Ectodermal cell (in vitro differentiated cells): Measurements from ENCODE around the gene CSF3.

Source experiments
- H3K27ac ChIP-seq: 2 replicates; pipeline ENCODE4 v1.7.0; 2013; ENCODE audit warnings: mild to moderate bottlenecking, low read depth, low read length; ENCODE audit not compliant: insufficient read depth, poor library complexity, severe bottlenecking
- H3K27me3 ChIP-seq: 2 replicates; pipeline ENCODE4 v1.7.0; 2013; ENCODE audit warnings: mild to moderate bottlenecking, low read length; ENCODE audit not compliant: insufficient read depth, control insufficient read depth, poor library complexity, severe bottlenecking
- H3K36me3 ChIP-seq: one replicate; pipeline ENCODE4 v1.7.0; 2013; ENCODE audit warnings: low read length; ENCODE audit not compliant: control insufficient read depth, insufficient read depth
- H3K4me1 ChIP-seq: one replicate; pipeline ENCODE4 v1.7.0; 2013; ENCODE audit warnings: low read length; ENCODE audit not compliant: control insufficient read depth, insufficient read depth
- H3K4me3 ChIP-seq: 2 replicates; pipeline ENCODE4 v1.7.0; 2013; ENCODE audit warnings: low read depth, low read length, control low read depth; ENCODE audit not compliant: insufficient read depth
- H3K9me3 ChIP-seq: 2 replicates; pipeline ENCODE4 v1.7.0; 2013; ENCODE audit warnings: mild to moderate bottlenecking, low read length, moderate library complexity; ENCODE audit not compliant: control insufficient read depth
- WGBS, 2 experiments: methylation state at CpG; one replicate each; pipeline ENCODE4 v1.1.7; 2013; ENCODE audit warnings: missing lambda C conversion rate in 2 of 2; 5-methylcytosine and 5-hydroxymethylcytosine counted together

Gene CSF3

DNA sequence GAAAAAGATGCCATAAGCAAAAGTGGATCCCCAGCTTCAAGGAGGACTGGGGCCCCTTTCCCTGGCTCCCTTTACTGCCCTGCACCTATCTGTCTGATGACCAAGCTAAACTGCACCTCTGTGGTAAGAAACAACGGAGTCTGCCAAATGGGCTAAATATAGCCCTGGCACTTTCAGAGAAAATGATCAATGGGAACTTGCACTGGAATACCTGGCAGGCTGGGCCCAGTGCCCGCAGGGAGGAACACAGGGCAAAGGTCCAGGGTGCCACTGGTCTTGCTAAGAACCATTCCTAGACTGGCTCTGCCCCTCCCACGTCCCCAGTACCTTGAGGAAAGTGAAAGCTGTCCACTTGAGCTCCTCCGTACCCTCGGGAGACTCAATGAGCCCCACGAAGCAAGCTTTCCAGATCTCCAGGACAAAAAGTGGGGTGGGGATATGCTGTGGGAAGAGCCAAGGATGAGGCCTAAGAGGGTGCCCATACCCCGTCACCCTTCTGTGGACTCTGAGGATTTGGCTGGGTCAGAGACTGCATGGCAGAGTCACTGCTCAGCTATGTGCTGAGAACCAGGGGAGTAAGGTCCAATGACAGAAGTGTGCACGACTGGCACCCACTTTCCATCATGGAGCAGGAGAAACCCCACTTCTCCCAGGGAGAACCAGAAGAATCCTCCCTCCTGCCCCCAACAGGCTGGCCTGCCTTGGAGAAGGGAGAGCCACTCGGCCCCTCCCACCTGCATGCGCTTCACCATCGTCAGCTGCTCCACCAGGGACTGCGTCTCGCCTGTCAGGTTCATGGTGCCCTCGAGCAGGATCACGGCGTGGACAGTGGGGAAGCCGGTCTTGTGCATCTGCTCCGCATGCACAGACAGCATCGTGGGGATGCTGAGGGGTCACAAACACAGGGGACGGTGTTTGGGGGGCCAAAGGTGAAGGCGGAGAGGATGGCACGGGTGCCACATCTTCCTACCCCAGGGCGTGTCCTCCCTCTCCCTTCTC is 17.4 kb downstream of the CSF3 start:
- WGBS, 2 experiments = 95 to 96% methylated on average over 23 of the region's 23 CpGs
- H3K4me3 ChIP-seq = no peak overlapping the region

DNA sequence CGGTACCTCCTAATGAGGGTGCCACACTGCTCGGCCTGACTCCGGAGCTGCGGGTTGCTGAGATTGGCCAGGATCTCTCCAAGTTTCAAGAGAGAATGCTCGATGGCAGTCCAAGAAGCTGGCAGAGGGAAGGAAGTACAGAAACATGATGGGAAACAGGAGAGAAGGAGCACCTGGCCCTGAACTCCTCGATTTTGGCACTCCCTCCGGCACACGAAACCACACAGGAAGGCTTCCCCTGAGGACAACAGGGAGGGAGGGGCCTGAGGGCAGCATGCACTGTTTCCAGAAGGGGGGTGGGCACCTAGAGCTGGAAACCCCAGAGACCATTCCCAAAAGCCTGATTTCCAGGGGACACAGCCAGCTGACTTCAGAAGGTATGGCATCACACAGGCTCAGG is 18.1 kb downstream of the CSF3 start:
- Histone ChIP-seq H3K27ac (no peak overlapping the region), H3K27me3 (no peaks in the 10 kb centered on the region), H3K9me3 (no peaks in the 10 kb centered on the region), H3K36me3 (peaks cover 44% of the 10 kb centered on the region), H3K4me1 (peaks cover 4% of the 10 kb centered on the region), H3K4me3 (no peak overlapping the region)
- 95 to 96% methylated on average over 8 of the region's 8 CpGs for WGBS, 2 experiments

More for the DNA sequence above, 17.4 kb downstream of the CSF3 start:
- H3K9me3 ChIP-seq = no peaks in the 10 kb centered on the region
- H3K36me3 ChIP-seq = peaks cover 45% of the 10 kb centered on the region
- H3K27ac ChIP-seq = no peak overlapping the region
- H3K27me3 ChIP-seq = no peaks in the 10 kb centered on the region
- peaks cover 4% of the 10 kb centered on the region for H3K4me1 ChIP-seq

GRCh38 chr17:40034426-40035161 is 19.4 kb downstream of the CSF3 start:
- no peak overlapping the region for H3K27ac ChIP-seq
- no peaks in the 10 kb centered on the region for H3K9me3 ChIP-seq
- 72 to 74% methylated on average over 8 of the region's 8 CpGs for WGBS, 2 experiments
- no peaks in the 10 kb centered on the region for H3K27me3 ChIP-seq
- H3K4me3 ChIP-seq = no peak overlapping the region
- H3K4me1 ChIP-seq = peaks cover 4% of the 10 kb centered on the region
- H3K36me3 ChIP-seq = peaks cover 32% of the 10 kb centered on the region

DNA sequence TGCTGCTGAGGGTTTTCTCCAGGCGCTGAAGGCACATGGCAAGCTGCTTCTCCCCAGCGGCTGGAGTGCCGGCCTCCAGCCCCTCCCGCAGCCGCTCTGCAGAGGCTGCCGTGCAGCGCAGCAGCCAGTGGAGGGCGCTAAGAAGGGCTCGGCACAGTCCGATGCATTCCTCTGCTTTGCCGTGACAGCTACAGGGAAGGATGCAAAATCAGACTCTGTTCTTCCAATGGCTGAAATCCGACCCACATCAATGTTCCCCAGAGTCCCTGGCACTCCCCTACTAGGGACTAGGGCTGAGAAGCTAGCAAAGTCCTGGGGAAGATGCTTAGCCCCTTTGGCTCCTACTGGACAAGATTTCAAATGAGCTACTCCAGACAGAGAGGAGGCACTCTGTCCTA is 19.9 kb downstream of the CSF3 start:
- WGBS, 2 experiments = 8 to 10% methylated on average over 12 of the region's 12 CpGs
- no peaks in the 10 kb centered on the region for H3K27me3 ChIP-seq

DNA sequence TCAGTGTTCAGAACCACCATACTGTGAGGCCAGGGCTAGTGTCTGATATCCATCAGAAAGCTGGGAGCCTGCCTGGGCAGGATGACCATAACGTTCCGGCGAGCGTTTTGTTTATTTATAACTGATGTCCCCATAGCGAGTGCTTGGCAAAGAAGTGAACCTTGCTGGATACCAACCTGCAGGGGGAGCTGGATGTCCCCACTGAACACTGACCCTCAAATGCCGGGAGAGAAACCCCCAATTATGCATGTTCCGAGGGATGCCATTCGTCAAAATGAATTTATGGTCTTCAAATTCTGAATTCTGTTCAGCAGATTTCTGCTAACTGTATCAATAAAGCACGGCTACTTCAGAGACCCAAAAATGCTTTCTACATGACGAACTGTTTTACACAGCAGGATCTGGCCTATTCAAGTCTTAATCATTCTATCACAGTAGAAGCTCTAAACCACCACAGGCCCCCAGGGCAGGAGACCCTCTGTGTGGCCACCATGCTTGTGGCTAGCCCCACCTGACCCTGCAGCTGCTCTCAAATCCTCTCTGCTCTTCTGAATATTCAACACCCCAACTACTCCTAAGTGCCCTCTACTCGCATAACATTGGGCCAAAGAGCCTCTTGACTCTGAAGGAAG is 23.8 kb downstream of the CSF3 start:
- H3K27me3 ChIP-seq = no peaks in the 10 kb centered on the region
- H3K36me3 ChIP-seq = peaks cover 5% of the 10 kb centered on the region
- H3K9me3 ChIP-seq = no peaks in the 10 kb centered on the region
- peak overlapping the region; percentile 36 for H3K27ac ChIP-seq
- H3K4me3 ChIP-seq = no peak overlapping the region
- 70 to 72% methylated on average over 11 of the region's 11 CpGs for WGBS, 2 experiments
- H3K4me1 ChIP-seq = peaks cover 4% of the 10 kb centered on the region

More for the DNA sequence above, 19.9 kb downstream of the CSF3 start:
- no peak overlapping the region for H3K4me3 ChIP-seq
- no peaks in the 10 kb centered on the region for H3K9me3 ChIP-seq
- no peak overlapping the region for H3K27ac ChIP-seq
- peaks cover 4% of the 10 kb centered on the region for H3K4me1 ChIP-seq
- peaks cover 28% of the 10 kb centered on the region for H3K36me3 ChIP-seq

DNA sequence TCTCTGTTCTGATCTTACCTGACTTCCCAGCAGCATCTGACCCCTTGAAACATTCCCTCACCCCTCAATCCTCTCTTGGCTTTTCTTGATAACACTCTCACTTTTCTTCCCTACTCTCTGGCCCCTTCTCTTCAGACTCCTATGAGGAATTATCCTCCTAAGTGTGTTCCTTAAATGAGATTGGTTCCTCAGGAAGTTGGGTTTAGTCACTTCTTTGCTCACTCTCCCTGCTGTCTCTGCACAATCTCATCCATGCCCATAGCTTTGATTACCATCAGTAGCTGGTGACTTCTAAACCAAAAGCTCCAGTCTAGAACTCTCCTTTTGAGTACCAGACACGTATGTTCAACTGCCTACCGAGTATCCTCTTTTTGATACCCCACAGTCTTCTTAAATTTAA is 26.0 kb downstream of the CSF3 start:
- H3K27ac ChIP-seq = no peak overlapping the region
- WGBS, 2 experiments = 93 to 96% methylated on average over 2 of the region's 2 CpGs
- H3K27me3 ChIP-seq = no peaks in the 10 kb centered on the region
- no peaks in the 10 kb centered on the region for H3K36me3 ChIP-seq
- H3K9me3 ChIP-seq = no peaks in the 10 kb centered on the region
- no peaks in the 10 kb centered on the region for H3K4me1 ChIP-seq
- no peak overlapping the region for H3K4me3 ChIP-seq

- H3K36me3 ChIP-seq = peaks cover 7% of the 10 kb centered on the region
- H3K27ac ChIP-seq = no peak overlapping the region
- 85 to 92% methylated on average over 6 of the region's 6 CpGs for WGBS, 2 experiments
- H3K27me3 ChIP-seq = no peaks in the 10 kb centered on the region
- H3K9me3 ChIP-seq = no peaks in the 10 kb centered on the region
- peaks cover 5% of the 10 kb centered on the region for H3K4me1 ChIP-seq
- no peak overlapping the region for H3K4me3 ChIP-seq
Observed at GRCh38 chr17:40056379-40057015, 41.3 kb downstream of the CSF3 start.

GRCh38 chr17:40058186-40058784 is 43.0 kb downstream of the CSF3 start:
- no peak overlapping the region for H3K4me3 ChIP-seq
- H3K4me1 ChIP-seq = peaks cover 14% of the 10 kb centered on the region
- no peaks in the 10 kb centered on the region for H3K9me3 ChIP-seq
- H3K36me3 ChIP-seq = no peaks in the 10 kb centered on the region
- no peak overlapping the region for H3K27ac ChIP-seq
- 90 to 92% methylated on average over 8 of the region's 8 CpGs for WGBS, 2 experiments
- peaks cover 4% of the 10 kb centered on the region for H3K27me3 ChIP-seq

- H3K36me3 ChIP-seq = no peaks in the 10 kb centered on the region
- H3K4me3 ChIP-seq = no peak overlapping the region
- H3K9me3 ChIP-seq = no peaks in the 10 kb centered on the region
- H3K4me1 ChIP-seq = peaks cover 15% of the 10 kb centered on the region
- WGBS, 2 experiments = 82 to 90% methylated on average over 1 of the region's 1 CpG
- H3K27ac ChIP-seq = no peak overlapping the region
- peaks cover 4% of the 10 kb centered on the region for H3K27me3 ChIP-seq
Observed at GRCh38 chr17:40058865-40059264, 43.6 kb downstream of the CSF3 start.
